ENCODE data around the gene IFI27L2.

GRCh38 chr14:94113490-94113889 lies 15.9 kb downstream of the IFI27L2 start:
- TF ChIP-seq, protein P1, sequence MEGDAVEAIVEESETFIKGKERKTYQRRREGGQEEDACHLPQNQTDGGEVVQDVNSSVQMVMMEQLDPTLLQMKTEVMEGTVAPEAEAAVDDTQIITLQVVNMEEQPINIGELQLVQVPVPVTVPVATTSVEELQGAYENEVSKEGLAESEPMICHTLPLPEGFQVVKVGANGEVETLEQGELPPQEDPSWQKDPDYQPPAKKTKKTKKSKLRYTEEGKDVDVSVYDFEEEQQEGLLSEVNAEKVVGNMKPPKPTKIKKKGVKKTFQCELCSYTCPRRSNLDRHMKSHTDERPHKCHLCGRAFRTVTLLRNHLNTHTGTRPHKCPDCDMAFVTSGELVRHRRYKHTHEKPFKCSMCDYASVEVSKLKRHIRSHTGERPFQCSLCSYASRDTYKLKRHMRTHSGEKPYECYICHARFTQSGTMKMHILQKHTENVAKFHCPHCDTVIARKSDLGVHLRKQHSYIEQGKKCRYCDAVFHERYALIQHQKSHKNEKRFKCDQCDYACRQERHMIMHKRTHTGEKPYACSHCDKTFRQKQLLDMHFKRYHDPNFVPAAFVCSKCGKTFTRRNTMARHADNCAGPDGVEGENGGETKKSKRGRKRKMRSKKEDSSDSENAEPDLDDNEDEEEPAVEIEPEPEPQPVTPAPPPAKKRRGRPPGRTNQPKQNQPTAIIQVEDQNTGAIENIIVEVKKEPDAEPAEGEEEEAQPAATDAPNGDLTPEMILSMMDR (IDR thresholded peaks at IDR 0.05): no peak
- TF ChIP-seq POLR2A (IDR thresholded peaks at IDR 0.05) (no peak), POLR2AphosphoS5 (IDR thresholded peaks at IDR 0.05) (no peak)

Data from transverse colon (tissue), 4 donors.